SH-SY5Y (cell line): ENCODE data around the gene MIR17HG.

Source experiments
- GATA2 ChIP-seq: IDR thresholded peaks from 2 replicates; pipeline ENCODE4 v1.6.1; 2011; ENCODE audit warnings: mild to moderate bottlenecking, low read depth, low read length
- GATA3 ChIP-seq: IDR thresholded peaks from 2 replicates; pipeline ENCODE4 v1.6.1; 2011; ENCODE audit warnings: low read depth, mild to moderate bottlenecking, low read length, moderate library complexity

- no peak for TF ChIP-seq GATA2
- no peak for TF ChIP-seq GATA3
These were observed 3.6 kb downstream of the MIR17HG start for GRCh38 chr13:91351123-91351522.
